Peyer's patch (tissue), 4 donors: ENCODE measurements around the gene ALS2CL.

ENCODE experiments used
- CTCF ChIP-seq, 6 experiments: fragments of 450-650 bp in 4 of 6; fragments of 200-600 bp in 2 of 6; sonication (generic) in 1 of 6; IDR thresholded peaks; one replicate each; pipeline ENCODE4 v1.5.1; 2017 to 2019; ENCODE audit warnings: antibody characterized with exemption in 6 of 6, mild to moderate bottlenecking in 3 of 6, moderate library complexity in 1 of 6
- POLR2A ChIP-seq, 2 donors: fragments of 450-650 bp; IDR thresholded peaks; one replicate each; pipeline ENCODE4 v1.5.1; 2017; ENCODE audit warnings: antibody characterized with exemption in 2 of 2, mild to moderate bottlenecking in 2 of 2, moderate library complexity in 2 of 2

- no peak for TF ChIP-seq CTCF (IDR thresholded peaks at IDR 0.05)
- TF ChIP-seq POLR2A (IDR thresholded peaks at IDR 0.05), result no peak
Measured at GRCh38 chr3:46680298-46680826, 13.1 kb downstream of the ALS2CL start.
